ENCODE data around the gene GLS2. TPM values are rescaled to one million over a fixed set of nuclear protein-coding genes. Genes with fewer than 3 reads are reported as not detected.
"Not testable (repeated sequence)": the region's sequence is repeated elsewhere in the genome, so short reads cannot be mapped to it uniquely, and the experiment has no call there.

The GLS2 gene
- total and polyA plus RNA-seq, 5 donors = 0.42 to 1.2 (median 0.60) TPM

DNA sequence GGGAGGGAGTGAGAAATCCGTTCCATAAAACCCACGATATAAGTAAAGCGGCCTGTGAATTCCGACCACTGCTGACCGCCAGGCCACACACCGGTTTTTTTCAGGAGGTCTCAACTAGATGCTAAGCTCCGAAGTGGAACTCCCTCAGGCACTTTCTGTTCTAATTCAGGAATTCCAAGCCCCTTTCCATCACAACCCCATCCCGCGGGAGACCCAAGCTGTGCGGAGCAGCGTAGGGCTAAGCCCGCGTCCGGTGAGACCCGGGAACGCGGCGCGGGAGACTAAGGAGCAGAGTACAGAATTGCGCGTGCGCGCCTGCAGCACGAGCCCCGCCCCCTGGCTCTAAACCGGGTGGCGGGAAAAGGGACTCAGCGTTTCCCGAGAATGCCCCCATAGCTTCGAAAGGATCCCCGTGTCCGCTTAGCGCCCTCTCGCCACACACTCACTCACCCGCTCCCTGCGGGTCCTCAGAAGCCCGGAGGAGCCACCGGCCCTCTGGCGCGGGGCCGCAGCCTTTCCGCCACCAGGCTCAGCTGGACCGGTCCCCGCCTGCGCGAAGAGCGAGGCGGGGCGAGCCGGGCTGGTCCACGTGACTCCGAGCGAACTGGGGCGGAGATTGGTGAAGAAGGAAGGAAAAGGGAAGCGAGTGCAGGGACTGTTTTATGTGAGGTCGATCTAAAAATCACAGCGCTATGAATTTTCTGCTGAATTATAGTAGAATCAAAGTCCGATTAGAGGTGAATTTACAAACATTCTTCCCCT is 38.9 kb downstream of the GLS2 start, which contains the start of gene TIMELESS:
TIMELESS (minus strand) TSS at position 567 of the 762 bp plus-strand sequence. CDS start 15,256 bp downstream, outside the sequence.
- Histone ChIP-seq H3K4me1 (ENCODE audit: control insufficient read depth, insufficient read depth, low read length) (no peaks in the 10 kb centered on the region), H3K27me3 (ENCODE audit: control insufficient read depth, insufficient read depth) (no peaks in the 10 kb centered on the region), H3K27ac (ENCODE audit: low read length) (peak within 1 kb of the TSS; percentile 85), H3K9me3 (ENCODE audit: control insufficient read depth, low read length) (no peaks in the 10 kb centered on the region), H3K4me3 (ENCODE audit: low read length) (peak within 1 kb of the TSS; percentile 51)
- WGBS = under 1% methylated on average over 58 of the region's 58 CpGs
- intact Hi-C loops (cut with DNase I) = loop anchor here in 1 of 4 donors (10.0 kb wide), 1 partner anchor 84 kb away; the partner anchor contains the start of genes APOF and STAT2
- DNase-seq = peak; percentile 88 to 95 (median 94)
- peak; percentile 98 for ATAC-seq

DNA sequence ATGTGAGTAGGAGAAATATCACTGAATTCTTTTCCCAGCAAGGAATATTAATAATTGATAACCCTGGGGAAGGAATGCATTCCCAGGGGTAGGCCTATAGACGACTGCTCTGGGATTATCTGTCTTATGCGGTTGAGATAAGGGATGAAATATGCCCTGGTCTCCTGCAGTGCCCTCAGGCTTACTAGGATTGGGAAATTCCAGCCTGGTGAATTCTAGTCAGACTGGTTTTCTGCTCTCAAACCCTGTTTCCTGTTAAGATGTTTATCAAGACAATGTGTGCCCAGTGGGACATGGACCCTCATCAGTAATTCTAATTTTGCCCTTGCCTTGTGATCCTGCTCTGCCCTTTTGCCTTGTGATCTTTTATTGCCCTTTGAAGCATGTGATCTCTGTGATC is 44.8 kb downstream of the GLS2 start:
- not testable (repeated sequence) for H3K27ac ChIP-seq (ENCODE audit: low read length); DNase-seq; H3K4me3 ChIP-seq (ENCODE audit: low read length); H3K9me3 ChIP-seq (ENCODE audit: control insufficient read depth, low read length); ATAC-seq; H3K27me3 ChIP-seq (ENCODE audit: control insufficient read depth, insufficient read depth); H3K4me1 ChIP-seq (ENCODE audit: control insufficient read depth, insufficient read depth, low read length)
- intact Hi-C loops (cut with DNase I) = loop anchor here in 1 of 4 donors (10.0 kb wide), 1 partner anchor 78 kb away; the partner anchor contains the start of genes APOF and STAT2
- whole genome bisulfite sequencing = 65% methylated on average over 2 of the region's 2 CpGs

DNA sequence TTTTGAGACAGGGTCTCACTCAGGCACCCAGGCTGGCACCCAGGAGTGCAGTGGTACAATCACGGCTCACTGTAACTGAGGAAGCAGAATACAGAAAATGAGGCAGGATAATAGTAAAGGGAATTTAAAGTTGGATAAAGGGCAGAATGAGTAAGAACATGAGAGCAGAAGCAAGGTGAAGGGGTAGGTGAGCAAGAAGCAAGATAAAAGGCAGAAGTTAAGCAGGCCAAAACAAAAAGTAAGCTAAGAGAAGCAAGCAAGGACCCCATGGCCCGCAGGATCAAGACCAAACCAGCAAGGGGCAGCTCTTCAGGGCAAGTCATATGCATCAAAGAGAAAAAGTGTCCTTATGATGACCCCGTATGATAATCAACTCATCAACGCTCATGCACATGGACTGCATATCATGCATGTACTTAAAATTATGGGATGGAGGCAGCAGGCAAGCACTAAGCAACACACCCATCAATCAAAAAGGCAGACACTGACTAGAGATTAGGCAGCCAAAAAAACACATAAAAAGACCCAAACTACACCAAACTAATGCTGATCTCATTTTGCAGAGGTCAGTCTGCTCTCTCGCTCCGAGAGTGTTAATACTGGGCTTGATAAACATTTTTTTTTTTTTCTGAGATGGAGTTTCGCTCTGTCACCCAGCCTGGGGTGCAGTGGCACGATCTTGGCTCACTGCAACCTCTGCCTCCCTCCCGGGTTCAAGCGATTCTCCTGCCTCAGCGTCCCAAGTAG is 50.4 kb downstream of the GLS2 start:
- H3K9me3 ChIP-seq (ENCODE audit: control insufficient read depth, low read length) = no peaks in the 10 kb centered on the region
- 80% methylated on average over 11 of the region's 11 CpGs for WGBS
- ATAC-seq = no peak
- intact Hi-C loops (cut with DNase I) = no loop called here
- DNase-seq = no peak
- H3K4me1 ChIP-seq (ENCODE audit: control insufficient read depth, insufficient read depth, low read length) = no peaks in the 10 kb centered on the region
- H3K4me3 ChIP-seq (ENCODE audit: low read length) = no peak overlapping the region
- H3K27me3 ChIP-seq (ENCODE audit: control insufficient read depth, insufficient read depth) = no peaks in the 10 kb centered on the region
- no peak overlapping the region for H3K27ac ChIP-seq (ENCODE audit: low read length)

DNA sequence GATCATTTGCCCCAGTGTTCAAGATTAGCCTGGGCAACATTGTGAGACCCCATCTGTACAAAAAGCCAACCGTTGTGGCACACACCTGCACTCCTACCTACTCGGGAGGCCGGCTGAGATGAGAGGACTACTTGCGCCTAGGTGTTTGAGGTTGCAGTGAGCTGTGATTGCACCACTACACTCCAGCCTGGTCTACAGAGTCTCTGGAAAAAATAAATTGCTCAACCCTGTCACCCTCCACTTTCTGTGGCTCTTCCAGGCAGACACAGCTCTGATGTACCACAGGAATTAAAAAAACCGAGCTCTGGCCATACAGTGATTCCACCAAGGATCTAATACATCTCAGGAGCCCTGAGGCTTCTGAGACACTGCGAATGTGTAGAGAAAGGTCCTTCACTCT is 53.1 kb downstream of the GLS2 start:
- Histone ChIP-seq H3K4me1 (ENCODE audit: control insufficient read depth, insufficient read depth, low read length) (no peaks in the 10 kb centered on the region), H3K4me3 (ENCODE audit: low read length) (no peak overlapping the region), H3K27me3 (ENCODE audit: control insufficient read depth, insufficient read depth) (no peaks in the 10 kb centered on the region), H3K9me3 (ENCODE audit: control insufficient read depth, low read length) (no peaks in the 10 kb centered on the region), H3K27ac (ENCODE audit: low read length) (no peak overlapping the region)
- no peak for DNase-seq
- intact Hi-C loops (cut with DNase I) = no loop called here
- 95% methylated on average over 6 of the region's 6 CpGs for WGBS
- ATAC-seq = no peak

DNA sequence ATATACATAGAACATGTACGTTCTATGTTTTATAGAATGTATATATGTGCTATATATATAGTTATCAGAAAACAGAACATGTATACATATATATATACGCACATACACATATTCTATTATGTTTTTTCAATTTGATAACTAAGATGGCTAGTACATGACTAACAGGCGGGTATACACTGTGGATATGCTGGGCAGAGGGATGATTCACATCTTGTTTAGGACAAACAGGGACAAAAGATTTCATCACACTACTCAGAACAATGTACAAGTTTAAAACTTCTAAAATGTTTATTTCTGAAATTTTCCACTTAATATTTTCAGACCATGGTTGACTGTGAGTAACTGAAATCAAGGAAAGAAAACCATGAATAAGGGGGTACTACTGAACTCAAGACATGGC is 56.1 kb downstream of the GLS2 start:
- Histone ChIP-seq H3K4me1 (ENCODE audit: control insufficient read depth, insufficient read depth, low read length) (no peaks in the 10 kb centered on the region), H3K4me3 (ENCODE audit: low read length) (no peak overlapping the region), H3K9me3 (ENCODE audit: control insufficient read depth, low read length) (no peaks in the 10 kb centered on the region), H3K27ac (ENCODE audit: low read length) (no peak overlapping the region), H3K27me3 (ENCODE audit: control insufficient read depth, insufficient read depth) (no peaks in the 10 kb centered on the region)
- no peak for DNase-seq
- ATAC-seq = no peak
- 98% methylated on average over 3 of the region's 3 CpGs for WGBS
- intact Hi-C loops (cut with DNase I) = no loop called here

DNA sequence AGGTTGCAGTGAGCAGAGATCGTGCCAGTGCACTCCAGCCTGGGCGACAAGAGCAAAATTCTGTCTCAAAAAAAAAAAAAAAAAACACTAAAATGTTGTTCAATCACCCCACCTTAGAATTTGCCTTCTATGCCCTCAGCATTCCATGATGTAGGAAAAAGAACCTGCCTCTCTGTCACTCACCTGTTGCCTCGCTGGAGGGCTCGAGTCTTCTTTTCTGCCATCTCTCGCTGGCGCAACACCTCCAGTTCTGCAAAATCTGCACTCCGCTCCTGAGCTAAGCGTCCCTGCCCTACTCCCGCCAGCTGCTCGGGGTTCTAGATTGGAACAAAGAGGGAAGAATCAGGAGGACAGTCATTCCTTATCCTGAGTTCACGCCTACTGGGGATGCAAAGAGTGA is 56.7 kb downstream of the GLS2 start:
- no peak overlapping the region for H3K4me3 ChIP-seq (ENCODE audit: low read length)
- H3K27me3 ChIP-seq (ENCODE audit: control insufficient read depth, insufficient read depth) = no peaks in the 10 kb centered on the region
- DNase-seq (no peak), ATAC-seq (no peak)
- H3K9me3 ChIP-seq (ENCODE audit: control insufficient read depth, low read length) = no peaks in the 10 kb centered on the region
- 98% methylated on average over 11 of the region's 11 CpGs for WGBS
- H3K27ac ChIP-seq (ENCODE audit: low read length) = no peak overlapping the region
- intact Hi-C loops (cut with DNase I) = no loop called here
- no peaks in the 10 kb centered on the region for H3K4me1 ChIP-seq (ENCODE audit: control insufficient read depth, insufficient read depth, low read length)

DNA sequence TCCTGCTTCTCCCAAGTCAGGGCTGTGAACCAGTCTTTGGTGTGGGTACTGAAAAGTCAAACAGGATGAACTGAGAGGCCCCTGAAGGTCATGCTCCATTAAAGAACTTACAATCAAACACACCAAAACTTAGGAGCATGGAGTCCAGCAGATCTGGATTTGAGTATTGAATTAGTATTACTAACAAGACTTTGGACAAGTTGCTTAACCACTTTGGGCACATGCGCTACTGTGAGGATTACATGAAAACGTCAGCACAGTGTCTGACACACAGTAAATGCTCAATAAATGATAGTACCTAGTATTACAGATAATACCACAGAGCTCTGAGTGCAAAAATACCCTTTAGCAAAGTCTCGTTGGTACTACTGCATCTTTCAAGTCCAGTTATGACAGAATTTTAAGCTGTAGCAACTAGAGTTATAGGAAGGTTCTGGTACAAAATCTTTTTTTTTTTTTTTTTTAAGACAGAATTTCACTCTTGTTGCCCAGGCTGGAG is 62.0 kb downstream of the GLS2 start:
- ATAC-seq (no peak), DNase-seq (no peak)

DNA sequence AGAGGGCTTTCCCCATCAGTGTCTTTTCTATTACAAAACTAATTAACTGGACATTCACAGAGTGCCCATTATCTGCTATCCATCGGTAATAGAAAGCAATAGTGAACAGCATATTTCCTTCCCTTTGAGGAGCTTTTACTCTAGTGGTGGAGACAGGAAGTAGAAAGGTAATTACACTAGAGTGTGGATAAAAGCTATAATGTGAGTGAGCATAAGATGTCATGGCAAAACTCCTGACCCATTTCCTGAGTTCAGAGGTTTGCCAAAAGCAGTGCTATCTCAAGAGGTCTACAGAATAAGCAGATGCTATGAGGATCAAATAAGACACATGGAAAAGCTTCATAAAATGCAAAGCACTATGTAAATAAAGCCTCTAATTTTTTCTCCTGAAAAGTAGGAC is 62.8 kb downstream of the GLS2 start:
- Histone ChIP-seq H3K4me1 (ENCODE audit: control insufficient read depth, insufficient read depth, low read length) (no peaks in the 10 kb centered on the region), H3K27me3 (ENCODE audit: control insufficient read depth, insufficient read depth) (no peaks in the 10 kb centered on the region), H3K4me3 (ENCODE audit: low read length) (no peak overlapping the region), H3K9me3 (ENCODE audit: control insufficient read depth, low read length) (no peaks in the 10 kb centered on the region), H3K27ac (ENCODE audit: low read length) (no peak overlapping the region)
- no peak for DNase-seq
- no peak for ATAC-seq
- intact Hi-C loops (cut with DNase I) = no loop called here
- 71% methylated on average over 1 of the region's 1 CpG for WGBS

More for the DNA sequence above, 62.0 kb downstream of the GLS2 start:
- no peak overlapping the region for H3K4me3 ChIP-seq (ENCODE audit: low read length)
- H3K27me3 ChIP-seq (ENCODE audit: control insufficient read depth, insufficient read depth) = no peaks in the 10 kb centered on the region
- no peak overlapping the region for H3K27ac ChIP-seq (ENCODE audit: low read length)
- no peaks in the 10 kb centered on the region for H3K9me3 ChIP-seq (ENCODE audit: control insufficient read depth, low read length)
- 60% methylated on average over 3 of the region's 3 CpGs for WGBS
- intact Hi-C loops (cut with DNase I) = no loop called here
- H3K4me1 ChIP-seq (ENCODE audit: control insufficient read depth, insufficient read depth, low read length) = no peaks in the 10 kb centered on the region

Other genes with a start within 250 kb of the GLS2 start
- gene ANKRD52, start 229.8 kb downstream of the GLS2 start, total RNA-seq = 10 to 100 TPM; 22.8 to 30.7 (median 25.6) TPM
- 13.4 TPM for gene ANKRD52, start 229.8 kb downstream of the GLS2 start, polyA plus RNA-seq
- gene COQ10A, start 221.2 kb downstream of the GLS2 start, total RNA-seq = 100 to 1,000 TPM in 3 of 4 donors, 10 to 100 TPM in 1; 98.5 to 166 (median 117) TPM
- 159 TPM for gene COQ10A, start 221.2 kb downstream of the GLS2 start, polyA plus RNA-seq
- gene CS, start 187.8 kb downstream of the GLS2 start, total RNA-seq = 100 to 1,000 TPM; 454 to 594 (median 571) TPM
- 250 TPM for gene CS, start 187.8 kb downstream of the GLS2 start, polyA plus RNA-seq
- gene CNPY2, start 172.2 kb downstream of the GLS2 start, total RNA-seq = 10 to 100 TPM; 52.4 to 65.1 (median 55.1) TPM
- gene CNPY2, start 172.2 kb downstream of the GLS2 start, polyA plus RNA-seq = 69.7 TPM
- gene PAN2, start 154.2 kb downstream of the GLS2 start, total RNA-seq = 10 to 100 TPM; 39.9 to 58.3 (median 49.1) TPM
- 33.1 TPM for gene PAN2, start 154.2 kb downstream of the GLS2 start, polyA plus RNA-seq
- gene IL23A, start 149.3 kb downstream of the GLS2 start, total RNA-seq = not detected
- 0.32 TPM for gene IL23A, start 149.3 kb downstream of the GLS2 start, polyA plus RNA-seq
- gene STAT2, start 128.1 kb downstream of the GLS2 start, total RNA-seq = 10 to 100 TPM; 44.6 to 67.6 (median 53.5) TPM
- 29.9 TPM for gene STAT2, start 128.1 kb downstream of the GLS2 start, polyA plus RNA-seq
- gene APOF, start 125.3 kb downstream of the GLS2 start, total RNA-seq = not detected
- not detected for gene APOF, start 125.3 kb downstream of the GLS2 start, polyA plus RNA-seq
- gene TIMELESS, start 38.7 kb downstream of the GLS2 start, total RNA-seq = 1 to 10 TPM; 2.2 to 3.9 (median 3.6) TPM
- 2.2 TPM for gene TIMELESS, start 38.7 kb downstream of the GLS2 start, polyA plus RNA-seq
- gene MIP, start 33.5 kb downstream of the GLS2 start, total RNA-seq = under 1 TPM in 3 of 4 donors, not detected in 1; 0.14 to 0.34 (median 0.25) TPM
- 0.14 TPM for gene MIP, start 33.5 kb downstream of the GLS2 start, polyA plus RNA-seq
- 1 to 10 TPM; 2.6 to 3.3 (median 2.7) TPM for gene SPRYD4, start 19.6 kb downstream of the GLS2 start, total RNA-seq
- gene SPRYD4, start 19.6 kb downstream of the GLS2 start, polyA plus RNA-seq = 3.1 TPM
- gene RBMS2, start 33.7 kb upstream of the GLS2 start, total RNA-seq = 10 to 100 TPM; 29.6 to 41.4 (median 37.6) TPM
- gene RBMS2, start 33.7 kb upstream of the GLS2 start, polyA plus RNA-seq = 11.0 TPM
- 10 to 100 TPM; 38.4 to 49.2 (median 48.1) TPM for gene BAZ2A, start 142.2 kb upstream of the GLS2 start, total RNA-seq
- 30.2 TPM for gene BAZ2A, start 142.2 kb upstream of the GLS2 start, polyA plus RNA-seq
- 1,000 to 10,000 TPM; 1,684 to 2,029 (median 1,762) TPM for gene ATP5F1B, start 157.8 kb upstream of the GLS2 start, total RNA-seq
- 1,409 TPM for gene ATP5F1B, start 157.8 kb upstream of the GLS2 start, polyA plus RNA-seq
- gene PTGES3, start 200.1 kb upstream of the GLS2 start, total RNA-seq = 100 to 1,000 TPM; 127 to 176 (median 150) TPM
- 116 TPM for gene PTGES3, start 200.1 kb upstream of the GLS2 start, polyA plus RNA-seq
- 100 to 1,000 TPM; 541 to 618 (median 568) TPM for gene NACA, start 237.1 kb upstream of the GLS2 start, total RNA-seq
- 852 TPM for gene NACA, start 237.1 kb upstream of the GLS2 start, polyA plus RNA-seq

Measured in right cardiac atrium (tissue), 5 donors.